Testis (tissue), 2 donors: ENCODE measurements around the gene KBTBD12.

ENCODE experiments used
- POLR2A ChIP-seq: fragments of 450-650 bp; IDR thresholded peaks from one replicate; pipeline ENCODE4 v1.6.1; 2017; ENCODE audit warnings: antibody characterized with exemption, mild to moderate bottlenecking, moderate library complexity
- TF ChIP-seq, protein P1 (sequence below), 3 experiments: fragments of 450-650 bp in 2 of 3; fragments of 200-600 bp in 1 of 3; sonication (generic) in 1 of 3; IDR thresholded peaks; one replicate each; pipeline ENCODE4 v1.5.1; 2016 to 2019; ENCODE audit warnings: antibody characterized with exemption in 3 of 3, mild to moderate bottlenecking in 2 of 3, moderate library complexity in 1 of 3

GRCh38 chr3:127927829-127928604 is 13.0 kb downstream of the KBTBD12 start:
- TF ChIP-seq, protein P1, sequence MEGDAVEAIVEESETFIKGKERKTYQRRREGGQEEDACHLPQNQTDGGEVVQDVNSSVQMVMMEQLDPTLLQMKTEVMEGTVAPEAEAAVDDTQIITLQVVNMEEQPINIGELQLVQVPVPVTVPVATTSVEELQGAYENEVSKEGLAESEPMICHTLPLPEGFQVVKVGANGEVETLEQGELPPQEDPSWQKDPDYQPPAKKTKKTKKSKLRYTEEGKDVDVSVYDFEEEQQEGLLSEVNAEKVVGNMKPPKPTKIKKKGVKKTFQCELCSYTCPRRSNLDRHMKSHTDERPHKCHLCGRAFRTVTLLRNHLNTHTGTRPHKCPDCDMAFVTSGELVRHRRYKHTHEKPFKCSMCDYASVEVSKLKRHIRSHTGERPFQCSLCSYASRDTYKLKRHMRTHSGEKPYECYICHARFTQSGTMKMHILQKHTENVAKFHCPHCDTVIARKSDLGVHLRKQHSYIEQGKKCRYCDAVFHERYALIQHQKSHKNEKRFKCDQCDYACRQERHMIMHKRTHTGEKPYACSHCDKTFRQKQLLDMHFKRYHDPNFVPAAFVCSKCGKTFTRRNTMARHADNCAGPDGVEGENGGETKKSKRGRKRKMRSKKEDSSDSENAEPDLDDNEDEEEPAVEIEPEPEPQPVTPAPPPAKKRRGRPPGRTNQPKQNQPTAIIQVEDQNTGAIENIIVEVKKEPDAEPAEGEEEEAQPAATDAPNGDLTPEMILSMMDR (IDR thresholded peaks at IDR 0.05), result no peak
- no peak for TF ChIP-seq POLR2A
